DMS79 (cell line): Measurements from ENCODE around the gene PER2.
A peak's percentile ranks its signal among the peaks of the same experiment; 100 is the strongest.

Experiments used
- DNase-seq: peaks from one replicate; lab custom pipeline; 2025; lab: John Stamatoyannopoulos, UW

Gene PER2

DNA sequence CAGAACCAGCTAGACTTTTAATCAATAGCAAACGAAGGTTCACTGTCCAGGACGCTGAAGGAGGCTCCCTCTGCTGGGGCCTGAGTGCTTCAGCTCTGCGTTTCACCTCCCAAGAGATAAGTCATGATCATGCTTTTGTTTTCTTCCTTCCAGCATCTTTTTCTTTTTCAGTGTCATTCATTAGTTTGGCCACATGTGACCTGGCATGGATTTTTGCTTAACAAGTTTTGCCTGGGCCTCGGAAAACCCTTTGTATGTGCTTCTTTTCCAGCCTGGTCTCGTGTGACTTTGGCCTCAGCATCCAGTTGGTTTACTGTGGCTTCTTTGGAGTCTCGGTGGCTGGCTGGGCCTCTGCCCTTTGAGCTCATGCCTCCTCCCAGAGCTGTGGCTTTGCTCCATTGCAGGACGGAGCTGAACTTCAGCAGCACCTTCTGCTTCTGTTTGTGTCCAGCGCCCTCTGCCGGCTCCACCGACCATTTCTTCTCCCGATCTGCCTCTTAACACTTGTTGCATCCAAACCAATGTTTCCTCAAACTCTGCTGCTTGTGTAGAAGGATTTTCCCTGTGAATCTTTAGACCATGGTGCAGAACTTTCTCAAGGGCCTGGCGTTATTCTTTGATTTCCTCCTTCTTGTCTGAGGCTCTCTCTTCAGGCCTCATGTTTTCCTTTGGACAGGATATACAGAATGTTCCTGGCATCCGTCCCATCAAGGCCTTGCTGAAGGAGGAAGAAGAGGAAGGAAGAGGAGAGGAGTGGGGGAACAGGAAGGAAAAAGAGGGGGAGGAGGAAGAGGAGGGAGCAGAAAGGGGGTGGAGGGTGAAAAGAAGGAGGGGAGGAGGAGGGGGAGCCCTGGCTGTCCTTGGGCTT is 25.0 kb downstream of the PER2 start:
- peak; percentile 58 for DNase-seq

DNA sequence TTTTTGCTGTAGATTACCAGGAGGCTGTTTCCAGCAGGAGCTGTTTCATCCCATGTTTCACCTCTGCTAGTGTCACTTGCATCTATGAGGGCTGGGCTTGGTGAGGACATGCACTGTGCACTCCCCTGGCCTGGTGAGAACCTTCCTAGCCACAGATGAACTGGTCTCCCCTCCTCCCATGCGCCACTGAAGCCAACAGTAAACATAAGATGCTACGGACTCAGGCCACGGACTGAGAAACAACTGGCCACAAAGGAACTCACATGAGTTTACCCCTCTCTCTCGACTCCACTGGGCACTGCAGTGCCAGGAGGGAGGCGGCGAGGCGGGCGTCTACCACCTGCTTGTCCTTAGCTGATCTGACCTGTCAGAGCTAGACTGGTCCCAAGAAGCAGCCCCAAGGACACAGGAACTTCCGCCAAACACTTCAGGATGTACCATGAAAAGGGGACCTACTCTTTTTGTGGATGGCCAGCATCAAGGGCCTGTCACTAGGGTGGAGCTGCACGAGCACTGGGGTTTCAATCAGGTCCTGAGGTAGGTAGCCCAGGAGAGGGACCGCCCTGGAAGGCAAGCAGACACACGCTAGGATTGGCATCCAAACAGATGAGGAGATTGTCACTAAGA is 25.8 kb downstream of the PER2 start:
- DNase-seq = no peak

GRCh38 chr2:238261718-238262375 is 26.6 kb downstream of the PER2 start:
- no peak for DNase-seq

DNA sequence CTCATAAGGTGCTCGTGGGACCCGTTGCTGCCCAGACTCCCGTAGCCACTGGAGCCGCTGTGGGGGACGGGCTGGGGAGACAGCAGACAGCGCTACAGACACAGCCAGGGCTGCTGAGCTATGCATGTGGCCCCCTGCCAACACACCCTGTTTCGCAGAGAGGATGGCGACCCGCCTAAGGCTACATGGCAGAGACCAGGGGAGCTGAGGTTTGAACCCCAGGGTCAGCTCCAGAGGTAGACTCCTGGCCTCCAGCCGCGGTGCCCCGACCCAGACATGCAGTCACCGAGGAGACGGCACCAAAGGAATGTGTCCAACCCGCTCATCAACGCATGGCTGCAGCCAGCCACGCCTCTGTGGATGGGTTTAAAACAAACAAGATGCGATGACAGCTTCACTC is 27.5 kb downstream of the PER2 start:
- DNase-seq = no peak

DNA sequence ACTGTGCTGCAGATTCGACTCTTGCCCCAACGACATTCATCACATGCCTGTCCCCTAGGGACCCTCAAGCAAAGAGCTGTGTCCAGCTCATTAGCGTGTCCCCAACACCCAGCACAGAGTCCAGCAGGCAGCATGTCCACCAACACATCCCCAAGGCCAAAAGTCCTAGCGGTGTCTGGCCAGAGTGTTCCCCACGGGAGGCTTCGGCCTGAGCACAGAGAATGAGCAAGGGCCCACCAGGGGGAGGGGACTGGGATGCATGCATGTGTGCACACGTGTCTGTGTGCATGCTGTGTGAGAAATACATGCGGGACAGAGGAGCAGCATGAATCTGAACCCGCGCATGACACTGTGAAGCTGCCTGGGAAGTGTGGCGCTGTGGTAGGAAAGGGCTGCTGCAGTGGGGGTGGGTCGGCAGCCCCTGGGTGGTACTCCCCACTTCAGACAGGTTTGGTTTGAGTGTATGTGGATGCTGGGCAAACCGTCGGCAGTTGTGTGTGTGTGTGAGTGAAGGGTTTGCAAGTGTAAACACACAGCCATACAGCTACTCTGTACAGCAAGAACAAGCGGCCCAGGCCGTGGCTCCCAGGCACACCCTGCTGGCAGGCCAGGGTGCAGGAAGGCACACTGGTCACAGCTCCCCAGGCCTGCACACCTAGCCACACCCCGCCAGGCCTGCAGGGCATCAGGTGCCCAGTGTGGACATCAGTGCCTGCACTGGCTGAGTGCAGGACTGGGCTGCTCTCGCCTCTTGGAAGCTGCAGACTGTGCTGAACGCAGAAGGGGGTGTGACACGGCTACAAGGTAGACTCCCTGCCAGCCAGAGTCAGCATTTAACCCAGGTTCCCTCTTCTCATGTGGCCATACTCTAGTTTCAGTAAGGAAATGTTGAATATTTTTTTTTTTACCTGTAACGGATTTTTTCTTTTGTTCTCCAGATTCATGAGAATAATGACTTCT is 29.1 kb downstream of the PER2 start:
- DNase-seq = no peak

- DNase-seq = no peak
These were observed 30.4 kb downstream of the PER2 start for GRCh38 chr2:238257786-238258700.

GRCh38 chr2:238256594-238257104 is 31.8 kb downstream of the PER2 start:
- peak; percentile 56 for DNase-seq

DNA sequence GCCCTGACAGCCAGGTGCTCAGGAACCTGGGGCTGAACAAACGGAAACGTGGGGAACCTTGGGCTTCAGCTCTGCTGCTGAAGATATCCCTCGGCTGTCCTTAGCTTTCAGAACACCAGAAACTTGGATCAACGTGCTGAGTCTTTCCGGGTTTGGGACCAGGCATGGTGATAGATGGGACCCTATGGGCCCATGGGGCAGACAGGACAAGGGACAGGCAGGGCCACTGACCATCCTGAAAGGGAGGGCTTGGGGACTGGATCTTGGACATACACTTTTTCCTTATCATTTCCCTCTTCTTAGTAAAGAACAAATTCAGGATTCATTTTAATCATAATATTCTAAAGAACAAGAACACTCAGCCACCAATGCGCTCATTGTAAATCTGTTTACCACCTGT is 32.3 kb downstream of the PER2 start:
- no peak for DNase-seq

- DNase-seq = no peak
These were observed 32.8 kb downstream of the PER2 start for GRCh38 chr2:238255636-238256035.

GRCh38 chr2:238255151-238255551 is 33.3 kb downstream of the PER2 start:
- DNase-seq = no peak

GRCh38 chr2:238254095-238254723 is 34.2 kb downstream of the PER2 start:
- DNase-seq = no peak

GRCh38 chr2:238252766-238253630 is 35.4 kb downstream of the PER2 start:
- no peak for DNase-seq

- DNase-seq = no peak
These were observed 36.4 kb downstream of the PER2 start for GRCh38 chr2:238251986-238252385.

DNA sequence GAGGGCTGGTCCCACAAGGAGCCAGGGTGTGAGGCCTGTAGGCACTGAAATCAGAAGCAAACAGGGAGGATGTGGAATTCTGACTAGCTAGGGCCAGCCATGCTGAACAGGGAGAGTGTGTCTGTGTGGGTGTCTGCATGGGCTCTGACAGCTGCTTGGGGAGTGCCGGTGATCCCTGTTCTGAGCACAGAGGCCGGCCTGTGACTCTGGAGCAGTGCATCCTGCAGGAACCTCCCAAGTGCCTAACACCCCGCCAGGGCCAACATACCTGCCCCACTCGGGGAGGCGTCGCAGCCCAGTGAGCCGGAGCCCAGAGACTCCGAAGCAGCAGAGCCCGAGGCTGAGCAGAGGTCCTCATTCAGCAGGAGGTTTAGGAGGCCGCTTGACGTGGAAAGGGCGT is 37.1 kb downstream of the PER2 start:
- no peak for DNase-seq

- no peak for DNase-seq
These were observed 37.5 kb downstream of the PER2 start for GRCh38 chr2:238250896-238251295.

- DNase-seq = no peak
These were observed 40.5 kb downstream of the PER2 start for GRCh38 chr2:238247841-238248453.

DNA sequence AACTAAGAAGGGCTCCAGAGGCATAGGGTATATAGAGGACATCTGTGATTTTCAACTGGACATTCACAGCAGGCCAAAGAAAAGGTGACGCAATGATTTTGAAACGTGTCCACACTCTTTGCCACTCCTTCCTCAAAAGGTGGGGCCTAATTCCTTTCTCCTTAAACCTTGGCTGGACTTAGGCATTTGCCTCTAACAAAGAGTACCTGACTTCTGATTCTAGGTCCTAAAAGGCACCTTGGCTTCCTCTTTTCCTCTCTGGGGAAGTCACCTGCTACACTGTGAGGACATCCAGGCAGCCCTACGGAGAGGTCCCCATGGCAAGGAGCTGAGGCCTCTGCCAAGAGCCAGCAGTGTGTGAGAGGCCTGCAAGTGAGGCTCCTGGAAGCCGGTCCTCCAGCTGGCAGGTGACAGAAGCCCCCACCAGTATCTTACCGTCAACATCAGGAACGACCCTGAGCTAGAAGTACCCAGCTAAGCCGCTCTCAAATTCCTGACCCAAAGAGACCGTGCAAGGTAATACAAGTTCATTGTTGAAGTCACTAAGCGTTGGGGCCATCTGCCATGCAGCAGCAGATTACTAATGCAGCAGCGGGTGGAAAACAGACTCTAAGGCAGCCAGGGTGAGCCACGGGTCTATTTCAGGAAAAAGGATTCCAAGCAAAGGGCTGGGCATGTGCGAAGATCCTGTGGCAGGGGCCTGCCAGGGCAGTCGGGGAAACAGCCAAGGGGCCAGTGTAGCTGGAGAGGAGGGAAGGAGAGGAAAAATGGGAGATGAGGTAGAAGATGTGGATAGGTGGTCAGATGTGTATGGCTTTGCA is 41.2 kb downstream of the PER2 start:
- DNase-seq = no peak

DNA sequence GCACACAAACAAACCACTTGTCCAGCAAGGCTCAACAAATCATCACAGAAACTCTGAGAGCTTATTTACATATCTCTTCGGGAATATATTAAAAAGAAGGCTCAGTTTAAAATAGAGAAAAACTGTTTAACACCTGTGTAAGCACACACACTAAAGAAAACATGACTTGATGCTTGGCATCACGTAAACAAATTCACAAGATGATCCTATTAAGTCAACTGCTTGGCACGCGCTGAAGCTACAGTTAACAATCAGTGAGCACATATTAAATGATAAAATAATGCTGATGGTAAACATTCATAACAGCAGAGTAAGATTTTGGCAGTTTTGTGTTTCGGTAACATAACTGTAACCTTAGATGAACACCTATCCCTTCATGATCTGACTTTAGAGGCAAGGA is 44.3 kb downstream of the PER2 start:
- DNase-seq = no peak
